AG04449 (cell line): ENCODE results near the gene KPNA4.

ENCODE experiments used
- CTCF ChIA-PET: fragments of 350-600 bp; formaldehyde crosslinking; extraction: SDS; loops from one replicate; lab custom pipeline; 2021; ENCODE audit warnings: antibody characterized with exemption; lab: Yijun Ruan, JAX
- POLR2A ChIA-PET: fragments of 400-600, 350-600 bp; formaldehyde crosslinking; extraction: SDS; loops from one replicate; lab custom pipeline; 2020; ENCODE audit warnings: antibody characterized with exemption, inconsistent platforms; lab: Yijun Ruan, JAX
- DNase-seq: peaks from one replicate; pipeline ENCODE4 v3.0.0-alpha.2; 2010; ENCODE audit warnings: low read depth, low spot score
- H3K4me3 ChIP-seq: 2 replicates; pipeline ENCODE4 v1.5.1; 2011; ENCODE audit warnings: low read depth, mild to moderate bottlenecking, control low read depth, low read length
- CTCF ChIP-seq: IDR thresholded peaks from one replicate; pipeline ENCODE4 v1.5.1; 2011; ENCODE audit warnings: mild to moderate bottlenecking, moderate library complexity, low read length, control low read depth, inconsistent platforms; ENCODE audit not compliant: insufficient read depth; ENCODE audit errors: missing control alignments

KPNA4 gene

GRCh38 chr3:160451602-160452001 lies 113.8 kb downstream of the KPNA4 start:
- ChIA-PET POLR2A (interaction anchor here (3.3 kb wide), 1 partner anchor 22 kb away, joined by 22 read pairs; no protein-coding TSS in a partner anchor), CTCF (interaction anchor here (2.6 to 4.9 kb wide), 5 partner anchors 9 to 37 kb away, joined by 10 to 25 read pairs (median 18); no protein-coding TSS in a partner anchor)
- TF ChIP-seq CTCF, result no peak
- no peak for DNase-seq
- H3K4me3 ChIP-seq, result no peak overlapping the region

- peak; percentile 84 for DNase-seq
- ChIA-PET CTCF (interaction anchor here (1.4 to 4.9 kb wide), 8 partner anchors 10 to 444 kb away, joined by 4 to 25 read pairs (median 15); no protein-coding TSS in a partner anchor), POLR2A (interaction anchor here (1.2 to 3.3 kb wide), 3 partner anchors 23 to 31 kb away, joined by 3 to 22 read pairs (median 5); no protein-coding TSS in a partner anchor)
- H3K4me3 ChIP-seq, result peak overlapping the region; percentile 88
- TF ChIP-seq CTCF, result peak; percentile 20
Measured at GRCh38 chr3:160450846-160451245, 114.5 kb downstream of the KPNA4 start.

- POLR2A ChIA-PET, result interaction anchor here (0.9 to 3.3 kb wide), 6 partner anchors 9 to 32 kb away, joined by 3 to 22 read pairs (median 3); no protein-coding TSS in a partner anchor
- peak; percentile 73 for DNase-seq
- CTCF ChIA-PET, result interaction anchor here (1.1 to 4.9 kb wide), 13 partner anchors 10 to 444 kb away, joined by 3 to 25 read pairs (median 5); no protein-coding TSS in a partner anchor
- peak within 1 kb of the TSS; percentile 88 for H3K4me3 ChIP-seq
- TF ChIP-seq CTCF, result peak; percentile 22
Measured at GRCh38 chr3:160449636-160450598, 115.5 kb downstream of the KPNA4 start, which contains the start of gene TRIM59. TRIM59 (minus strand) TSS chr3:160449786; CDS start chr3:160439183, 10,603 bp downstream.

GRCh38 chr3:160448845-160449635 lies 116.3 kb downstream of the KPNA4 start:
- ChIA-PET POLR2A (interaction anchor here (0.9 to 3.3 kb wide), 6 partner anchors 10 to 33 kb away, joined by 3 to 22 read pairs (median 4); no protein-coding TSS in a partner anchor), CTCF (interaction anchor here (1.1 to 4.9 kb wide), 11 partner anchors 10 to 286 kb away, joined by 3 to 25 read pairs (median 5); no protein-coding TSS in a partner anchor)
- TF ChIP-seq CTCF, result no peak
- peak overlapping the region; percentile 88 for H3K4me3 ChIP-seq
- DNase-seq, result no peak

- TF ChIP-seq CTCF, result no peak
- peak overlapping the region; percentile 26; the same call in 1 of the 2 replicates for H3K4me3 ChIP-seq
- ChIA-PET CTCF (interaction anchor here (1.1 to 4.9 kb wide), 4 partner anchors 8 to 38 kb away, joined by 3 to 19 read pairs (median 4); no protein-coding TSS in a partner anchor), POLR2A (no interaction called here)
- DNase-seq, result no peak
Measured at GRCh38 chr3:160447544-160447943, 117.8 kb downstream of the KPNA4 start.
